CD4-positive, alpha-beta T cell (primary cell): Measurements from ENCODE around the gene ZIM2. TPM values are rescaled to one million over a fixed set of nuclear protein-coding genes. Genes with fewer than 3 reads are reported as not detected.

Experiments
- ATAC-seq: fragments of 200-7000 bp; cut with Tn5 transposase; one replicate; pipeline ENCODE4 v1.10.0; 2022; ENCODE audit warnings: mild to moderate bottlenecking; ENCODE audit not compliant: poor library complexity
- CTCF ChIA-PET: fragments of 350-600 bp; sonication (Branson Sonifier 250); formaldehyde crosslinking; loops from one replicate; lab custom pipeline; 2021; ENCODE audit warnings: antibody characterized with exemption, inconsistent platforms; lab: Charles Lee
- POLR2A ChIA-PET: fragments of 350-600 bp; sonication (Branson Sonifier 250); formaldehyde crosslinking; loops from one replicate; lab custom pipeline; 2021; ENCODE audit warnings: antibody characterized with exemption, inconsistent platforms; lab: Charles Lee
- DNase-seq, 14 experiments: peaks; one replicate each; pipeline ENCODE4 v3.0.0-alpha.2; 2013 to 2020; ENCODE audit warnings: mixed read lengths in 2 of 14
- H3K27ac ChIP-seq, 2 donors: one replicate each; pipeline versions ENCODE4 v1.5.1 to v1.7.0; 2013; ENCODE audit warnings: low read length in 2 of 2, low read depth in 1 of 2, mild to moderate bottlenecking in 1 of 2
- H3K27me3 ChIP-seq, 2 experiments: 1 replicate in 1 of 2; 2 replicates in 1 of 2; pipeline versions ENCODE4 v1.6.1 to v1.7.0; 2013; ENCODE audit warnings: low read length in 2 of 2, control low read depth in 1 of 2, mild to moderate bottlenecking in 1 of 2, moderate library complexity in 1 of 2; ENCODE audit not compliant: insufficient read depth in 2 of 2, control insufficient read depth in 1 of 2
- H3K36me3 ChIP-seq: one replicate; pipeline ENCODE4 v1.6.1; 2013; ENCODE audit warnings: low read length, control low read depth; ENCODE audit not compliant: insufficient read depth
- H3K4me1 ChIP-seq: one replicate; pipeline ENCODE4 v1.6.1; 2013; ENCODE audit warnings: low read length, control low read depth; ENCODE audit not compliant: insufficient read depth
- H3K4me3 ChIP-seq: one replicate; pipeline ENCODE4 v1.5.1; 2013; ENCODE audit warnings: mild to moderate bottlenecking, low read length, moderate library complexity
- H3K9me3 ChIP-seq, 2 experiments: 1 replicate in 1 of 2; 2 replicates in 1 of 2; pipeline versions ENCODE4 v1.6.1 to v1.7.0; 2013; ENCODE audit warnings: low read length in 2 of 2, mild to moderate bottlenecking in 2 of 2, control low read depth in 1 of 2, moderate library complexity in 1 of 2; ENCODE audit not compliant: control insufficient read depth in 1 of 2, insufficient read depth in 1 of 2
- H3K27ac Mint-ChIP-seq: one replicate; pipeline ENCODE4 v1.8.0; 2020; ENCODE audit warnings: mixed read lengths
- H3K27me3 Mint-ChIP-seq: one replicate; pipeline ENCODE4 v1.8.0; 2021; ENCODE audit warnings: mixed read lengths
- H3K36me3 Mint-ChIP-seq: one replicate; pipeline ENCODE4 v1.8.0; 2021; ENCODE audit warnings: low read depth, mixed read lengths
- H3K4me1 Mint-ChIP-seq: one replicate; pipeline ENCODE4 v1.8.0; 2021; ENCODE audit warnings: low read depth, mixed read lengths
- H3K4me3 Mint-ChIP-seq: one replicate; pipeline ENCODE4 v1.8.0; 2020; ENCODE audit warnings: mild to moderate bottlenecking, mixed read lengths
- H3K9me3 Mint-ChIP-seq: one replicate; pipeline ENCODE4 v1.8.0; 2020; ENCODE audit warnings: mixed read lengths
- intact Hi-C, 2 experiments: fragments of 100-400 bp; cut with DNase I in 1 of 2; cut with micrococcal nuclease in 1 of 2; formaldehyde crosslinking; loops; one replicate each; pipeline versions ENCODE4 v1.15.1 to v1.9.0; 2023 to 2025; cut with DNase I, micrococcal nuclease
- total RNA-seq, 174 experiments: library from RNA in 2 of 174; stranded (reverse) in 2 of 174; gene quantifications; one replicate each; pipeline ENCODE4 v1.2.3 and lab custom pipeline; 2021 to 2026
- TF ChIP-seq, protein P1 (sequence below): fragments of 200-600 bp; IDR thresholded peaks from one replicate; pipeline ENCODE4 v1.8.0; 2022; ENCODE audit warnings: antibody characterized with exemption, mild to moderate bottlenecking

Gene ZIM2
- total RNA-seq, 2 experiments from 2014 or later: not detected

DNA sequence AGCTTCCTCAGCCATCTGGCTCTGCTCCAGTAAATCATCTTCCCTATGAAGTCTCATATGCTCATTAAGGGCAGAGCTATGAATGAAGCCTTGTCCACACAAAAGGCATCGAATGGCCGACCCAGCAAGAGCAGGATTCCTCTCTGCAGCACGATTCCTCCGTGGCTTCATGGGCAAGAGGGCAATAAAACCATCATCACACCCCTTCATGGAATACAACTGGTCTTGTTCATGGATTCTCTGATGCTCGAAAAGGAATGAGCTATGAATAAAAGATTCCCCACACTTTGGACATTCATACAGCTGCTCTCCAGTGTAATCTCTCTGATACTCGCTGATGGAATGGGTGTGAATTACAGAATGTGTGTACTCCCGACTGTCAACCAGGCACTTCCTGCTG, 25.9 kb downstream of the ZIM2 start:
- H3K4me3 ChIP-seq: no peak overlapping the region
- ATAC-seq: no peak
- H3K27me3 ChIP-seq: no peaks in the 10 kb centered on the region
- no peaks in the 10 kb centered on the region for H3K4me1 ChIP-seq
- POLR2A ChIA-PET: no interaction called here
- H3K9me3 ChIP-seq: peaks cover 16% of the 10 kb centered on the region in 2 experiments
- H3K27me3 Mint-ChIP-seq: no peaks in the 10 kb centered on the region
- no peak overlapping the region for H3K4me3 Mint-ChIP-seq
- H3K36me3 ChIP-seq: no peaks in the 10 kb centered on the region
- no peak for DNase-seq
- intact Hi-C loops: no loop called here
- TF ChIP-seq, protein P1, sequence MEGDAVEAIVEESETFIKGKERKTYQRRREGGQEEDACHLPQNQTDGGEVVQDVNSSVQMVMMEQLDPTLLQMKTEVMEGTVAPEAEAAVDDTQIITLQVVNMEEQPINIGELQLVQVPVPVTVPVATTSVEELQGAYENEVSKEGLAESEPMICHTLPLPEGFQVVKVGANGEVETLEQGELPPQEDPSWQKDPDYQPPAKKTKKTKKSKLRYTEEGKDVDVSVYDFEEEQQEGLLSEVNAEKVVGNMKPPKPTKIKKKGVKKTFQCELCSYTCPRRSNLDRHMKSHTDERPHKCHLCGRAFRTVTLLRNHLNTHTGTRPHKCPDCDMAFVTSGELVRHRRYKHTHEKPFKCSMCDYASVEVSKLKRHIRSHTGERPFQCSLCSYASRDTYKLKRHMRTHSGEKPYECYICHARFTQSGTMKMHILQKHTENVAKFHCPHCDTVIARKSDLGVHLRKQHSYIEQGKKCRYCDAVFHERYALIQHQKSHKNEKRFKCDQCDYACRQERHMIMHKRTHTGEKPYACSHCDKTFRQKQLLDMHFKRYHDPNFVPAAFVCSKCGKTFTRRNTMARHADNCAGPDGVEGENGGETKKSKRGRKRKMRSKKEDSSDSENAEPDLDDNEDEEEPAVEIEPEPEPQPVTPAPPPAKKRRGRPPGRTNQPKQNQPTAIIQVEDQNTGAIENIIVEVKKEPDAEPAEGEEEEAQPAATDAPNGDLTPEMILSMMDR: no peak
- peaks cover 4% of the 10 kb centered on the region for H3K36me3 Mint-ChIP-seq
- H3K9me3 Mint-ChIP-seq: peaks cover 29% of the 10 kb centered on the region
- no peak overlapping the region for H3K27ac ChIP-seq
- no peaks in the 10 kb centered on the region for H3K4me1 Mint-ChIP-seq
- CTCF ChIA-PET: no interaction called here
- H3K27ac Mint-ChIP-seq: no peak overlapping the region

GRCh38 chr19:56813531-56813930, 27.0 kb downstream of the ZIM2 start:
- intact Hi-C loops: no loop called here
- no peak for ATAC-seq
- Mint-ChIP-seq H3K36me3 (peaks cover 4% of the 10 kb centered on the region), H3K4me1 (no peaks in the 10 kb centered on the region), H3K4me3 (no peak overlapping the region), H3K9me3 (peaks cover 29% of the 10 kb centered on the region), H3K27ac (no peak overlapping the region), H3K27me3 (no peaks in the 10 kb centered on the region)
- Histone ChIP-seq H3K36me3 (no peaks in the 10 kb centered on the region), H3K4me1 (no peaks in the 10 kb centered on the region), H3K27me3 (no peaks in the 10 kb centered on the region), H3K9me3 (peaks cover 9 to 16% of the 10 kb centered on the region in 2 experiments), H3K4me3 (no peak overlapping the region), H3K27ac (no peak overlapping the region)
- ChIA-PET CTCF (no interaction called here), POLR2A (no interaction called here)
- TF ChIP-seq, protein P1: no peak
- DNase-seq: no peak

GRCh38 chr19:56811480-56811879, 29.0 kb downstream of the ZIM2 start:
- Histone ChIP-seq H3K4me1 (no peaks in the 10 kb centered on the region), H3K36me3 (no peaks in the 10 kb centered on the region), H3K4me3 (no peak overlapping the region), H3K27me3 (no peaks in the 10 kb centered on the region), H3K27ac (no peak overlapping the region), H3K9me3 (peaks cover 13% of the 10 kb centered on the region in 2 experiments)
- Mint-ChIP-seq H3K9me3 (peaks cover 25% of the 10 kb centered on the region), H3K27me3 (no peaks in the 10 kb centered on the region), H3K27ac (no peak overlapping the region), H3K4me3 (no peak overlapping the region), H3K36me3 (no peaks in the 10 kb centered on the region), H3K4me1 (no peaks in the 10 kb centered on the region)
- intact Hi-C loops: no loop called here
- ChIA-PET CTCF (no interaction called here), POLR2A (no interaction called here)
- ATAC-seq (no peak), DNase-seq (no peak)
- TF ChIP-seq, protein P1: no peak
